ENCODE data around the gene SLC28A3. TPM values are rescaled to one million over a fixed set of nuclear protein-coding genes. Genes with fewer than 3 reads are reported as not detected.

The SLC28A3 gene
- total and polyA plus RNA-seq, 2 of the 8 experiments (the other 6 are each of a cell fraction or from before 2014, with no cell fraction given) = 0.02 TPM; not detected in 1

DNA sequence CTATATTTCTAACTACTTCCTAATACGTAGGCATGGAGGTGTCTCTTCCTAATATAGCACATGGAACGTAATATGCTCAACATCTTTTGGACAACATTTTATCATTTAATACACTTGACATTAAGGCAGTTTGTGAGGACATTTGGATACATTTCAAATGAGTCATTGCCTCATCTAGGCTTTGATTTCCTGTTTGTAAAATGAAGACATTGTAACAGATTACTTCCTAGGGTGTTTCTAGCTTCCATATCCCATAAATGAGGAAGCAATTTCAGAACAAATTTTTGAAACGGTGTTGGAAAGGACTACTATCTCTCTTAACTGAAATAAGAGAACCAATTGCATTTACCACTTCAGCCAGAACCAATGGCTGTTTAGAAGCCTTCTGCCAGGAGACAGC lies 38.7 kb downstream of the SLC28A3 start:
- no peak overlapping the region for H3K56ac ChIP-seq (replicated peaks; ENCODE audit: insufficient read length, low read depth, low read length)
- H3K36me3 ChIP-seq (ENCODE audit: control insufficient read depth in 2 of 4, insufficient read depth in 4 of 4, low read length in 3 of 4) = no peaks in the 10 kb centered on the region
- no peak overlapping the region for H2BK120ac ChIP-seq (replicated peaks; ENCODE audit: low read depth, low read length)
- no peak overlapping the region for H2BK20ac ChIP-seq (ENCODE audit: low read length)
- H3K27me3 ChIP-seq (replicated peaks in 1 of 4; ENCODE audit: control insufficient read depth in 3 of 4, extremely low read depth in 1 of 4, insufficient read depth in 3 of 4, low read length in 3 of 4) = no peaks in the 10 kb centered on the region
- H3K79me2 ChIP-seq (ENCODE audit: control insufficient read depth in 1 of 2, insufficient read depth in 2 of 2, low read length in 2 of 2) = no peaks in the 10 kb centered on the region
- H2BK12ac ChIP-seq (ENCODE audit: low read depth, low read length) = no peak overlapping the region
- no peak overlapping the region for H3K27ac ChIP-seq (ENCODE audit: low read depth, low read length)
- WGBS, 2 experiments (ENCODE audit: extremely low coverage in 1 of 2, insufficient coverage in 1 of 2, insufficient read length in 1 of 2, insufficient replicate concordance in 2 of 2, low coverage in 1 of 2, low lambda C conversion rate in 2 of 2, missing lambda C conversion rate in 1 of 2) = 95% methylated on average over 3 of the region's 3 CpGs; no CpG with 5 or more reads in 1 of the 2 experiments
- no peak overlapping the region for H2BK5ac ChIP-seq (ENCODE audit: low read depth, low read length)
- no peak overlapping the region for H3K4ac ChIP-seq (replicated peaks; ENCODE audit: insufficient read length, low read depth, low read length)
- FAIRE-seq = no peak
- H2AFZ ChIP-seq (ENCODE audit: low read length) = no peak overlapping the region
- H3K79me1 ChIP-seq (ENCODE audit: low read depth, low read length) = no peaks in the 10 kb centered on the region
- no peaks in the 10 kb centered on the region for H3K9me3 ChIP-seq (ENCODE audit: insufficient read depth in 2 of 2, low read depth in 1 of 2, low read length in 1 of 2)
- no peak overlapping the region for H4K91ac ChIP-seq (replicated peaks; ENCODE audit: insufficient read length, low read length)
- TF ChIP-seq RBBP5 (IDR thresholded peaks at IDR 0.05; ENCODE audit: borderline replicate concordance, low read depth, low read length) (no peak), TAF1 (IDR thresholded peaks at IDR 0.05; ENCODE audit: low read depth, low read length) (no peak), KDM4A (IDR thresholded peaks at IDR 0.05; ENCODE audit: low read depth, low read length, severe bottlenecking) (no peak), YY1 (IDR thresholded peaks at IDR 0.05; ENCODE audit: low read depth, low read length) (no peak), BACH1 (IDR thresholded peaks at IDR 0.05; ENCODE audit: low read length) (no peak), EP300 (IDR thresholded peaks at IDR 0.05; ENCODE audit: borderline replicate concordance in 1 of 2, low read depth in 2 of 2, low read length in 2 of 2) (no peak)
- TF ChIP-seq, protein P1, sequence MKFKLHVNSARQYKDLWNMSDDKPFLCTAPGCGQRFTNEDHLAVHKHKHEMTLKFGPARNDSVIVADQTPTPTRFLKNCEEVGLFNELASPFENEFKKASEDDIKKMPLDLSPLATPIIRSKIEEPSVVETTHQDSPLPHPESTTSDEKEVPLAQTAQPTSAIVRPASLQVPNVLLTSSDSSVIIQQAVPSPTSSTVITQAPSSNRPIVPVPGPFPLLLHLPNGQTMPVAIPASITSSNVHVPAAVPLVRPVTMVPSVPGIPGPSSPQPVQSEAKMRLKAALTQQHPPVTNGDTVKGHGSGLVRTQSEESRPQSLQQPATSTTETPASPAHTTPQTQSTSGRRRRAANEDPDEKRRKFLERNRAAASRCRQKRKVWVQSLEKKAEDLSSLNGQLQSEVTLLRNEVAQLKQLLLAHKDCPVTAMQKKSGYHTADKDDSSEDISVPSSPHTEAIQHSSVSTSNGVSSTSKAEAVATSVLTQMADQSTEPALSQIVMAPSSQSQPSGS (IDR thresholded peaks at IDR 0.05; ENCODE audit: low read length) = no peak
- no peak overlapping the region for H3K14ac ChIP-seq (ENCODE audit: insufficient read length)
- no peak for DNase-seq (ENCODE audit: low read depth in 1 of 2, low spot score in 2 of 2)
- H3K4me1 ChIP-seq (replicated peaks in 1 of 4; ENCODE audit: control insufficient read depth in 3 of 4, insufficient read depth in 4 of 4, low read length in 3 of 4) = peaks cover 0 to 2% (median under 1%) of the 10 kb centered on the region in 4 experiments; a peak in 1 of 7 replicates
- H3K9ac ChIP-seq (replicated peaks in 1 of 4; ENCODE audit: extremely low read depth in 1 of 4, low read depth in 3 of 4, low read length in 3 of 4) = no peak overlapping the region
- CTCF ChIA-PET (ENCODE audit: partially characterized antibody) = interaction anchor here (2.4 kb wide), 1 partner anchor 13 kb away, joined by 8 read pairs; no protein-coding TSS in a partner anchor
- H3K4me3 ChIP-seq (ENCODE audit: extremely low read depth in 1 of 4, insufficient read depth in 2 of 4, low read depth in 3 of 4, low read length in 4 of 4) = no peak overlapping the region
- no peak overlapping the region for H2AK5ac ChIP-seq (ENCODE audit: low read depth, low read length)
- no peaks in the 10 kb centered on the region for H4K20me1 ChIP-seq (replicated peaks in 1 of 2; ENCODE audit: control insufficient read depth in 1 of 2, insufficient read depth in 2 of 2, low read length in 2 of 2)
- no peak overlapping the region for H2BK15ac ChIP-seq (ENCODE audit: low read length)
- H3K23ac ChIP-seq (ENCODE audit: insufficient read length) = no peak overlapping the region
- H3K18ac ChIP-seq (ENCODE audit: extremely low read depth, low read length) = no peak overlapping the region
- POLR2A ChIA-PET (ENCODE audit: partially characterized antibody) = no interaction called here
- H4K8ac ChIP-seq (ENCODE audit: extremely low read depth, insufficient read depth, low read length) = no peak overlapping the region
- no peak overlapping the region for H4K5ac ChIP-seq (ENCODE audit: insufficient read length, low read depth, low read length)
- H3K23me2 ChIP-seq (ENCODE audit: low read depth, low read length) = no peaks in the 10 kb centered on the region
- H3K4me2 ChIP-seq (ENCODE audit: insufficient read depth in 1 of 2, low read depth in 2 of 2, low read length in 2 of 2) = no peak overlapping the region
